K562 (cell line): ENCODE results near the gene FAM83E. TPM values are rescaled to one million over a fixed set of nuclear protein-coding genes. Genes with fewer than 3 reads are reported as not detected.

Experiments
- ARID4B ChIP-seq: sonication (generic); formaldehyde crosslinking; IDR thresholded peaks from 2 replicates; pipeline ENCODE4 v1.8.0; 2022; ENCODE audit warnings: mild to moderate bottlenecking, missing genetic modification reagents
- CXXC5 ChIP-seq: fragments of 250-450 bp; sonication (Bioruptor Pico); IDR thresholded peaks from 2 replicates; pipeline ENCODE4 v1.8.0; 2022; ENCODE audit warnings: inconsistent platforms, mild to moderate bottlenecking, moderate library complexity
- KAT7 ChIP-seq: sonication (generic); formaldehyde crosslinking; IDR thresholded peaks from 2 replicates; pipeline ENCODE4 v1.8.0; 2022; ENCODE audit warnings: missing genetic modification reagents, mild to moderate bottlenecking, borderline replicate concordance
- NFE2 ChIP-seq: IDR thresholded peaks from 2 replicates; pipeline ENCODE4 v1.6.1; 2014; ENCODE audit warnings: antibody characterized with exemption, low read depth
- NR1H2 ChIP-seq: sonication (generic); formaldehyde crosslinking; IDR thresholded peaks from 2 replicates; pipeline ENCODE4 v1.4.0; 2020; ENCODE audit warnings: mild to moderate bottlenecking, missing genetic modification reagents
- SMAD4 ChIP-seq: fragments of 250-450 bp; sonication (Bioruptor Pico); conservative IDR thresholded peaks from 2 replicates; pipeline ENCODE4 v1.8.0; 2021; ENCODE audit warnings: inconsistent platforms, mild to moderate bottlenecking, moderate library complexity
- TRIM25 ChIP-seq: fragments of 450-650 bp; IDR thresholded peaks from 2 replicates; pipeline ENCODE4 v1.7.0; 2016; ENCODE audit warnings: borderline replicate concordance
- ZBTB40 ChIP-seq, 2 experiments: fragments of 450-650 bp in 1 of 2; sonication (generic) in 1 of 2; formaldehyde crosslinking in 1 of 2; IDR thresholded peaks; 2 replicates each; pipeline versions ENCODE4 v1.7.1 to v1.9.0; 2016 to 2022; ENCODE audit warnings: inconsistent platforms in 1 of 2, mild to moderate bottlenecking in 1 of 2, missing genetic modification reagents in 1 of 2
- ZNF263 ChIP-seq: sonication (generic); formaldehyde crosslinking; IDR thresholded peaks from 2 replicates; pipeline ENCODE4 v1.8.0; 2022; ENCODE audit warnings: mild to moderate bottlenecking, missing genetic modification reagents, borderline replicate concordance
- polyA plus RNA-seq, 8 experiments: library from polyadenylated mRNA; depleted of rRNA in 4 of 8; stranded (reverse) in 5 of 8; unstranded in 3 of 8; fragments of >200 nt; fragmentation: Nextera tagmentation in 2 of 8; fragmentation: Illumina TruSeq in 1 of 8; extraction: Ambion mirVana in 2 of 8; extraction: Trizol in 1 of 8; gene quantifications; 2 replicates each; pipeline versions ENCODE4 v1.2.1 to v1.2.3, GENCODE V29; 2011 to 2014; ENCODE audit warnings: inconsistent platforms in 1 of 8, missing spikeins in 1 of 8
- total RNA-seq, 7 experiments: library from RNA; depleted of rRNA in 6 of 7; stranded (reverse); fragments of >200 nt in 6 of 7; fragmentation: Illumina TruSeq in 2 of 7; extraction: Trizol in 2 of 7; gene quantifications; 2 replicates each; pipeline versions ENCODE4 v1.2.1 to v1.2.3, GENCODE V29; 2011 to 2021; ENCODE audit warnings: low replicate concordance in 1 of 7

FAM83E gene
- total and polyA plus RNA-seq, 9 of the 15 experiments (the other 6 are each of a cell fraction or from before 2014, with no cell fraction given): 0.15 to 0.87 (median 0.29) TPM; not detected in 4

- TF ChIP-seq ARID4B: no peak
- TF ChIP-seq ZNF263 (CRISPR knock-in tag): peak; percentile 96; the same call in 1 of the 2 replicates
- TF ChIP-seq SMAD4: peak; percentile 54
- TF ChIP-seq TRIM25: peak; percentile 67; the same call in 1 of the 2 replicates
- peak; percentile 83 for TF ChIP-seq NR1H2 (CRISPR knock-in tag)
- TF ChIP-seq NFE2: peak; percentile 34
- peak; percentile 58; the same call in 1 of the 2 replicates for TF ChIP-seq CXXC5 (CRISPR knock-in tag)
- peak; percentile 64 for TF ChIP-seq ZBTB40 (IDR thresholded peaks at IDR 0.05)
- no peak for TF ChIP-seq ZBTB40 (CRISPR knock-in tag; IDR thresholded peaks at IDR 0.05)
- peak; percentile 95; the same call in 1 of the 2 replicates for TF ChIP-seq KAT7 (CRISPR knock-in tag)
Observed at GRCh38 chr19:48588670-48589401, 26.0 kb downstream of the FAM83E start (continued).
